Measurements from ENCODE around the gene RAP1GAP2.

DNA sequence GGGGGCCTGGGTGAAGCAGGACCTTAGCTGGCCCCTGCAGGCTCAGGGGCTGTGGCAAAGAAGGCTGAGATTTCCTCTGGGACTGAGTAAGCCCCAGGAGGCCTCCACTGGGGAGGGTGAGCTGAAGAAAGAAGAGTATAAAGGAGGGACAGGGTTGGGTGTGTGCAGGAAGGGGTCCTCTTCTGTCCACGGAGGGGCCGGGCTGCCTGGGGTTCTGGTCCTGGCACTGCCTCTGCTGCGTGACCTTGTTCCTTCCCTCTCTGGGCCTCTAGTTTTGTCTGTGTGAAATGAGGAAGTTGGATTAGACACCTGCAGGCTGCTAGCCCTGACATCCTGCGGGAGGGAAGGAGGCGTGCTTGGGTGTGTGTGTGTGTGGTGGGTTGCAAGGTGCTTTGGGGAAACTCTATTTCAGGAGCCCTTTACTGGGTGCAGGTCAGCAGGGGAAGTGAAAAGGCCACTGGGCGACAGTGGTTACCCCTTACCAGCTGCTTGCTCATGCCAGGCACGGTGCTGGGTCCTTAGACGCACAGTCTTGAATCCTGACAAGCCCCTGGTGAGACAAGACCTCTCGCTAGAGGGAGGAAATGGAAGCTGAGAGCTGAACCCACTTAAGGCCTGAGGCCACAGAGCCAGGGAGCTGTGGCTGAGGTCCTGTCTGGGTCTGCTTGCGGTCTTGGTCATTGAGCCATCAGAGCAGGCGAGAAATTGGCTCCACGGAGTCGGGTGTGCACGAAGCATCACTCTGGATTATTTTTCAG, 206.5 kb downstream of the RAP1GAP2 start:
- TF ChIP-seq, protein P1, sequence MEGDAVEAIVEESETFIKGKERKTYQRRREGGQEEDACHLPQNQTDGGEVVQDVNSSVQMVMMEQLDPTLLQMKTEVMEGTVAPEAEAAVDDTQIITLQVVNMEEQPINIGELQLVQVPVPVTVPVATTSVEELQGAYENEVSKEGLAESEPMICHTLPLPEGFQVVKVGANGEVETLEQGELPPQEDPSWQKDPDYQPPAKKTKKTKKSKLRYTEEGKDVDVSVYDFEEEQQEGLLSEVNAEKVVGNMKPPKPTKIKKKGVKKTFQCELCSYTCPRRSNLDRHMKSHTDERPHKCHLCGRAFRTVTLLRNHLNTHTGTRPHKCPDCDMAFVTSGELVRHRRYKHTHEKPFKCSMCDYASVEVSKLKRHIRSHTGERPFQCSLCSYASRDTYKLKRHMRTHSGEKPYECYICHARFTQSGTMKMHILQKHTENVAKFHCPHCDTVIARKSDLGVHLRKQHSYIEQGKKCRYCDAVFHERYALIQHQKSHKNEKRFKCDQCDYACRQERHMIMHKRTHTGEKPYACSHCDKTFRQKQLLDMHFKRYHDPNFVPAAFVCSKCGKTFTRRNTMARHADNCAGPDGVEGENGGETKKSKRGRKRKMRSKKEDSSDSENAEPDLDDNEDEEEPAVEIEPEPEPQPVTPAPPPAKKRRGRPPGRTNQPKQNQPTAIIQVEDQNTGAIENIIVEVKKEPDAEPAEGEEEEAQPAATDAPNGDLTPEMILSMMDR (IDR thresholded peaks at IDR 0.05; ENCODE audit: insufficient read depth, low read depth, low read length) = no peak
- TF ChIP-seq EZH2 (IDR thresholded peaks at IDR 0.05; ENCODE audit: insufficient read depth, low read length) = no peak
